HL-60/S4 treated with phorbol 12-myristate 13-acetate at 8.2 ng/mL for 4 days and 3 days (cell line): ENCODE data around the gene ARHGAP24.
"Not testable (repeated sequence)": the region's sequence is repeated elsewhere in the genome, so short reads cannot be mapped to it uniquely, and the experiment has no call there.

Source experiments
- in situ Hi-C: fragments of 300-500 bp; cut with MboI; formaldehyde crosslinking; loops from 2 replicates; pipeline ENCODE4 v1.15.0; 2022; ENCODE audit warnings: low sequenced_read_pairs

ARHGAP24 gene

DNA sequence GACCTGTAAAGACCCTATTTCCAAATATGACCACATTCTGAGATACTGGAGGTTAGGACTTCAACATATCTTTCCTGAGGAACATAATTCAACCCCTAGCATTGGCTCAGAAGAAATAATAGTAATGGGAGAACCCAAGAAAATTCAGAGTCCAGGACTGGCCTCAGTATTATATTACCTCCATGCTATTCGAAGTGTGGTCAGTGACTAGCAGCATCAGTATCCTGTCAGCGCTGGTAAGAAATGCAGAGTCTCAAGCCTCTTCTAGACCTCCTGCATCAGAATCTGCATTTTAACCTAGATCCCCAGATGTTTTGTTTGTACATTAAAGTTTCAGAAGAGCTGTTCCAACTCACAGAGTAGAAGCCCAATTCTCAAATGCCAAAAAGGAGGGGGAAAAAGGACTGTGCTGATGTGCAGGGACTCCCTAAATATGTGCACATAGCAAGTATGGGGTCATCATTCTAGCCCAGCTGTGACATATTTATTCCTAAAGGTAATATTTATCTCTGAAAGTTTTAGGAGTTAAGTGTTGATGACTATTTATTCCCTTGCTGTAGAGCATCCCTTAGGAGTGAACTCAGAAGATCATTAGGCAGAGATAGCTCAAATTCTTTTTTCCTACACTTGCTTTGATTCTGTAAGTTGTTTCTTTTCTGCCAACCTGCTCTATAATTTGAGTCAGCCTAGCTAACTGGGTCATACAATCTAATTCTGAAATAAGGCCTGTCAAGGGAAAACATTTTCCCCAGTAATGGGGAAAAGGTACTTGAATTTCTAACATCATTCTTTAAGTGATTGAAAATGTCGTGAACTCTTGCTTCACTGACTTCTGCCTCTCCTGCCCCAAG lies 361.9 kb downstream of the ARHGAP24 start:
- in situ Hi-C loops, result no loop called here

DNA sequence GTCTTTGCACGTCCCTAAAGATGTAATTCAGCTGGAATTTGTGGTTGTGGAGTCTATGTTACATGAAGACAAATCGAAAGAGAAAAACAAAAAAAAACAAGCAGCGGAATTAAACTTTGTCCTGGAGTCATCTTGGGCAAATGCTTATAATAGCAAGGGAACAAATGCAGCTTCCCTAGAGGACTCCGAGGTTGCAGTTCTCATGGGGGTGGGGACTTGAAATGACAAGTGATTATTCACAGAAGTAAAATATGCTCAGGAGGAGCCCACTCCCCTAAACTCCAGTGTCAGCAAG lies 362.4 kb downstream of the ARHGAP24 start:
- in situ Hi-C loops, result no loop called here

DNA sequence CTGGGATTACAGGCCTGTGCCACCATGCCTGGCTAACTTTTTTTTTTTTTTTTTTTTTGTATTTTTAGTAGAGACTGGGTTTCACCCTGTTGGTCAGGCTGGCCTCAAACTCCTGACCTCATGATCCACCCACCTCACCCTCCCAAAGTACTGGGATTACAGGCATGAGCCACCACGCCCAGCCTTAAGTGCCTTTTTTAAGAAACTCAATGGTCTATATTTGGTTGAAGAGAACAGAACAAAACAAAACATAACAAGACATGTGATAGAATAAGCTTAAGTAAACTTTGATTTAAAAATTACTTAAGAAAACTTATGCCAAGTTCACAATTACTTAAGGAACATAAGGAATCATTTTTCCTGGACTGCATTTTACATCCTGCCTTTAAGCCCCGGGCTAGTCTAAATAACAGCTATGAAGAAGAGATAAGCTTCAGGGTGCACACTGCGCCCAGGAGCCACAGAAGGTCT lies 365.1 kb downstream of the ARHGAP24 start:
- in situ Hi-C loops, result not testable (repeated sequence)

DNA sequence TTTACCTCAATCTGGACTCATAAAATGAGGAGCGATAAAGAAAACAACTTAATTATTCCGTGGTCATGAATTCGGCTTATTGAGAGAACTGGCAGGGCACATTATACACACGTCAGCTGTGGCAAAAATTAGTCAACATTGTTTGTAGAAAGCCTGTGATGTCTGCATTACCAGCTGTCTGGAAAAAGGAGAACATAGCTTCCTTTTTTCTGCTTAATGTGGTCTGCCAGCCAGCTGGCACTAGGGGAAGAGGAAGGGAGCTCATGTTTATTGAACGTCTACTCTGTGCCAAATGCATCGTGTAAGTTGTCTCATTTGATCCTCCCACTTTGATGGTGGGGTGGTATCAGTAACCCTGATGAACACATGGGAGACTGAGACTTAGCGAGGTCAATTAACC lies 367.6 kb downstream of the ARHGAP24 start:
- in situ Hi-C loops, result no loop called here

DNA sequence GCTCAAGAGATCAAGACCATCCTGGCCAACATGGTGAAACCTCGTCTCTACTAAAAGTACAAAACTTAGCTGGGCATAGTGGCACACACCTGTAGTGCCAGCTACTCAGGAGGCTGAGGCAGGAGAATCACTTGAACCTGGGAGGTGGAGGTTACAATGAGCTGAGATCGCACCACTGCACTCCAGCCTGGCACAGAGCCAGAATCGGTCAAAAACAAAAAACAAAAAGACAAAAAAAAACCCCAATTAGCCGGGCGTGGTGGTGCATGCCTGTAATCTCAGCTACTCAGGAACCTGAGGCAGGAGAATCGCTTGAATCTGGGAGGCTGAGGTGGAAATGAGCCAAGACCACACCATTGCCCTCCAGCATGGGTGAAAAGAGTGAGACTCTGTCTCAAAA lies 378.8 kb downstream of the ARHGAP24 start:
- in situ Hi-C loops, result not testable (repeated sequence)

DNA sequence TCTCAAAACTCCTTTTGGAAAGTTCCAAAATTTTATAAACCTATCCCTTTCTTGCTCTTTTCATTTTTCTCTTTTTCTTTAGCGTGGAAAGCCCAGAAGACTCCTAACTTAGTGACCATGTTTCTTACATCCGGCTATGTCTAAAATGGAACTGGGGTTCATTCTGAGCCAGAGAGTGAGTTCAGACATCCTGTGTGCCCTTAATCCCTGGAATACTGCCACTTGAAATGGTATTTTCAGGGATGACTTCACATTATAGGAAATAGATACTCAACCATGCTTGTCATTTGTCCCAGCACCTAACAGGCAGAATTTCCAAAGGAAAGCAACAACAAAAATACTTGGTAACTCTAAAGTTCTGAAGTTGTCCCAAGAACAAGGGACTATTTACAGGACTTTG lies 379.6 kb downstream of the ARHGAP24 start:
- in situ Hi-C loops, result no loop called here

DNA sequence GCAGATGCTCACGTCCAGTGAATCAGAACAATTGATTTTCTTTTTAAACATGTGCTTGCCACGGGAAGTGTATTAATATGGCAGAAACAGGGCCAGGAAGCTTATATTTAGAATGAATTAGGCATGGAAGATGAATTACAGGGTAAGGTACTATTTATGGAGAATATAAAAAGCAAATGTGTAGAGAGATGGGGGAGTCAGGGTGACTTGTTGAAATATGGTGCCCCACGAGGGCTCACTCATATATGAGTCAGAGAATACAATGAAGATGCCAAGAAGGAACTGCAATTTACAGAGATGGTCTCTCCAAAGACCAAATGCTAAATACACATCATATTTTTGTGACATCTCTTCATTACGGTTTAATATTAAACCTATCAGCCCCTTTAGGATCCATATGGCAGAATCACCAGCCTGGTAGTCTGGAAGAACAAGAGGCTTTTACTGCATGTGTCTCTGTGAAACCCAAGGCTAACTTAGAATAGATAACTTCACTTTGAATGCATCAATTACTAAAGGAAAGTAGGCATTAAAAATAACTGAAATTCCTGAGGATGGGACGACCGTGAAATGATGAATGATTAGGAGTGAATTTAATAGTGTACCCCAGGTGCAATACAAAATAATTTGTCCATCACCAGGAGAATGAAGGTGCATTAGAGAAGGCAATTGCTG lies 385.3 kb downstream of the ARHGAP24 start:
- in situ Hi-C loops, result no loop called here

DNA sequence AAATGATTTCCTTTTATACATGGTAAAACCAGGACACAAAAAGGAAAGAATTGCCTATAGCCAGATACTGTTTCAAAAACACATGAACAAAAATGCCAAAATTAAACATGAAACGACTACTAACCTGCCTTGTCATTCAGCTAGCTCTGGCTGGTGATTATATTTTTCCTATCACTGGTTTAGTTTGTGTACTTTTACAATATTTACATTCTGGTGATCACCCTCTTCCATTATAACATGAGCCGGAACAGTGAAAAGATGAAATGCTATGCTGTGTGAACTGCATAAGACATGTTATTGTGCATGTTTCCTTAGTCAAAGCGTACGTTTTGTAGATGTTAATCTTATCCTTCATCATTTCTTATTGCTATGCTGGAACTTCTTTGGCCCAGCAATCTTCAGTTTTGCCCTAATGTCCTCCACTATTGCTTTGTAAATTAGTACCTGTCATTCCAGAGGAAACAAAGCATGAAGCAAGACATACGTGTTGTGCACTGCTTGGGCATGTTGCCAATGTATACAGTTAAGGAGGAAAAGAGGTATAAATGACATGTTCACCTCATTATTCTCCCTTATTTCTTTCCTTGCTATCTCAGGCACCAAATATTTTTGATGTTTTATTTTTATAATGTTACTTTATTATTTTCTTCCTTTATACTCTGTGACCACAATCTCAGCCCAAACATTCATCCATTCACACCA lies 386.3 kb downstream of the ARHGAP24 start:
- in situ Hi-C loops, result no loop called here

DNA sequence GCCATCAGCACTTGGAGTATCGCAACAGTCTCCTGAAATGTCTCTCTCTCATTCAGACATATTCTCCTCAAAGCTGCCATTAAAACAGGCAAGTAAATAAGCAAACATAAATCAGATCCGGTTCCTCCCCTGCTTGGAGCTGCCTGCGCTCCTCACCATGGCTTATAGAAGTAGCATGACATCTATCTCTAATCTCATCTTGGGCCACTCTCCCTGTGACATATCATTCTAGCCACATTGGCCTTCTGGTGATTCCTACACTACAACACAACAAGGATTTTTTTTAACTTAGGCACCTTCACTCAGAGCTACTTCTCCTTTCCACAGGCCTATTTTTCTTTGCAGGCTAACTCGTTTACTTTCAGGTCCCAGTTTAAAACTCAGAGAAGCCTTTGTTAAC lies 387.9 kb downstream of the ARHGAP24 start:
- in situ Hi-C loops, result no loop called here

DNA sequence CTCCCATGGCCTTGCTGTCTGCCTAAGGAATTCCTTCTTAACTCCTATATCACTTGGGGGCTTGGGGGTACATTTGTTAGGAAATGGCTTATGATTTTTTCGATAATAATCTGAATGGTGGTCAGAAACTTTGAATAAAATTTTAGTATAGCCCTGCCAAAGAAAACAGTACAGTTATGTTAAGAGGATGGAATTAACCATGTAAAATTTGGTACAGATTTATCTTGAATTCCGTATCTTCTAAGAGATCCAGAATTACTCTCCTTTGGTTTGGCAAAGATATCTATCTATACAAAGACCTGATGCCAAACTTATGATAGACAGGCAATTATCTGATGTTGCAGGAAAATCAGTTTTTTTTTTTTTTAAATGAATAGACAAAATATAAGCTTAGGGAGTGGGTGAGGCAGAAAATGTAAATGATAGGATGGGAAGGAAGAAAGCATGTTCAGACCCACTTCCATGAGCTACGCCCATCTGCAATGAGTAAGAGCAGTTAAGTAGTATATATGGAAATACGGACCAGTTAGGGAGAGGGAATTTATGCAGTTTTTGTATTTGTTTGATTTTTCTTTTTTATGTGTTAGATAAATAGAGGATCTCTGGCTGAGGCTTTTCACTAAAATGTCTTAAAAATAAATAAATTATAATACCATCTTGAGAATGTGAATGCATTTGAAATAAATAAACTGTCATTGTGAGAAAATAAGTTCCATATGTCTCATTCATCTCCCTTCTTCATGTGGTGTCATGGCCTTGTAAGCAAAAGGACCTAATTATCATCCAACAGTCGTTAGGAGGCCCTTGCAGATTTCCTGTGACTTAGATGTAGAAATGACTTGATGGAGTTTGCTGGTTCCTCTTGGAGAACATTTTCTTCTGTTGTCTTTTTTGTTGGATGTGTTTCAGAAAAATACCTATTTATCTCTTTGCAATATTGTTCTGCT lies 389.6 kb downstream of the ARHGAP24 start:
- in situ Hi-C loops, result no loop called here

DNA sequence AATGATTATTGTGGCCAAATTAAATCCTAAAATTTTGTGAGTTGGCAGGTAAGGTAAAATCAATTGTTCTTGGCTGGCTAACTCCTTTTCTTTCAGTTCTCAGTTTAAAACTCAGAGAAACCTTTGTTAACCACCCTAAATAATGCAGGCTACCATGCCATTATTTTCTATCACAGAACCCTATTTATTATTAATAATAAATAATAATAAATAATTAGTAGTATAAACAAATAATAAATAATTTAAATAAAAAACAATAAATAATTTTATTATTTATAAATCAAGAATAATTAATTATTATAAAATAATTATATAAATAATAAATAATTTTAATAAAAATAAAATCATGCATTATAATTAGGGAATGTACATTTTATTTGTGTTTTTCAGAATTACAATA lies 390.3 kb downstream of the ARHGAP24 start:
- in situ Hi-C loops, result no loop called here

DNA sequence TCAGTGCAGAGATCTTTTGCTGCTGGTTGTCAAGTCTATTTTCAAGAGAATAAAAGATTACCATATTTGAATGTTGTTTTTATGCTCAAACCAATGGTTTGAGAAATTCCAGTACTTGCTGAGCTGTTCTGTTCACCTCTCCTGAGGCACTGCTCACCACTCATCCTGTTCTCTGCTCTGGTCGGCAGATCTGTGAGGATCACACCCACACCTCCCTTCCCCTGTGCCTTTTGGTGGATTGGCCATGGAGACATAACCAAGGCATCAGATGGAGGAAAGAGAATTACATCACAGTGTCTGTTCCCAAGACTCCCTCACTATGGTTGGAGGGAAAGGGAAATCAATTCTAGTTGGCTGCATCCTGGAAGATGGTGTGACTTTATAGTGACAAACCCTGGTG lies 391.6 kb downstream of the ARHGAP24 start:
- in situ Hi-C loops, result no loop called here

DNA sequence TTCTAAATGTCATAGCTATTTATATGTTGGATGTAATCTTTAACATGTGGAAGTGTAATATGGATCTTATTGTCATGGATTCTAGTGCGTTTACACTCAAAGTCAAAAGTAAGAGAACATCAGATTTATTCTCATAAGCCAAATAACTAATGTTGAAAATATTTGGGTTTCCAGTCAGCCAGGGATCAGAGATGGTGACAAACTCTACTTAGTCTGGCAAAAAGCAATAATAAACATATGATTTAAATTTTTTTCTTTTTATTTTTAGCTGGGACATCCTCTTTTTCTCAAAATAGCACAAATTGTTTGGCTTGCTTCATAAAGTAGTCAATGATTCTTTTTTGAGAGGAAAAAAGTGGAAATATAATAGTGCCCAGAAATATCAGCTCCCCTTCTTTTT lies 392.3 kb downstream of the ARHGAP24 start:
- in situ Hi-C loops, result no loop called here

DNA sequence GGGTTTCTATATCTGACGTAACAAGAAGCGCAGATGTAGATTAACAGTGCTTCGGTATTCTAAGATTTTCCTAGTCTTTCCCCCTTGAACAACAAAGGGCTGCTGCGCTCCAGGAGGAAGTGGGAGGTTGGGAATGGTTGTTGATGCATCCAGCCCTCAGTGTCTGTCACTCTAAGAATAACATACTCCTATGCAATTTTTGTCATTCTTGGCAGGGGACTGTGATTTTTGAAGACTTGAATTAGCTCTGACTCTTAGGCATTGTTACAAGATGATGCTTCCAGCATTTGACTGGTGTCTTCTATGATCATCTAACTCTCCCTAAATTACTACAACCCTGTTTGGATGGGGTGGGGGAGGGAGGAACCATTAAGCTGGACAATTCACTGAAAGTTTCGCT lies 394.2 kb downstream of the ARHGAP24 start:
- in situ Hi-C loops, result no loop called here

DNA sequence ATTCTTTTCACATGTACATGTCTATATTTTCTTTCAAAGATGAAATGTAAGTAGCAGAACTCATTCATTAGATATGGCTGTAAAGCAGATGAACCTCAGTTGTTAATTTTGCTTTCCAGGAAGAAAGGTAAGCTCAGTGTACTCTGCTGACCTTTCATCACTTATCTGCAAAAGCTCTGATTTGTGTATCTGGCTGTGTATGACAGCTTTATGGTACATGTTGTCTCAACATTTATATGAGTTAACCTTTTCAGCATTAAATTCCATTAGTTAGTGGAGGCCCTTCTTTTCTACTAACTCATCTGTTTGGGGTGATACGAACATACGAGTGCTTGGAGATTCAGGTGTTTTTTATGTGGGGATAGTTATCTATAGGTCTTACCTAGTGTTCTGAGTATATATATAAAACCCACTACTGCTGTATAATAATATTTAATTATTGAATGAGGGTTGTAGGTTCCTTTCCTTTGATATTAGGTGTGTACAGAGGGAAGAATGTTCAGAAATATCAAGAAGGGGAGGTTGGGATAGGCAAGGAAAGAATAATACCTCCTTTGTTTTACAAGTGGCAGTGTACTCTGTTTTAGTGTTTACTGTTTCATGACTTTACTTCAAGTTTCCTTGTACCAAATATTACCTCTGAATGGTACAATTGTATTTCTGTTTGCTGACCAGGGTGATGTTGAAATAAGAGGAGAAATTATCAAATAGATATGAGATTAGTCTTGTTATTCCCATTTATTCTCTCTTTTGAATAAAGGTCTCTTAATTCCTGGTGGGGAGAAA lies 395.5 kb downstream of the ARHGAP24 start:
- in situ Hi-C loops, result no loop called here

DNA sequence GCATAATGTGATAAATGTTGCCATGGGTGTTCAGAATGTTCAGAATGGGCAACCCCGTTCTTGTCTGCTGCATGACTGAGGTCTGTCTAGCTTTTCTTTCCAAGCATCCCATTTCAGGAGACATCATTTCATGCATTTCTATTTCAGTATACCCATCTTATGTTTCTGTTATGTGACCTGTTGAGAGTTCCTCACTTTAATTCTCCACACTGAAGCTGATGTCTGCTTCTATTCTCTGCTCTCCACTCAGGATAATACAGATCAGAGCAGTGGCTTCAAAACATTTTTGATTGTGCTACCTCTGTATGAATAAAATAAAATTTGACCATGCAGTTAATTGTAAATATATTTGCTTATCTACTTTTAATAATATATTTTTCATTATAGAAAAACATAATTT lies 398.6 kb downstream of the ARHGAP24 start:
- in situ Hi-C loops, result no loop called here

DNA sequence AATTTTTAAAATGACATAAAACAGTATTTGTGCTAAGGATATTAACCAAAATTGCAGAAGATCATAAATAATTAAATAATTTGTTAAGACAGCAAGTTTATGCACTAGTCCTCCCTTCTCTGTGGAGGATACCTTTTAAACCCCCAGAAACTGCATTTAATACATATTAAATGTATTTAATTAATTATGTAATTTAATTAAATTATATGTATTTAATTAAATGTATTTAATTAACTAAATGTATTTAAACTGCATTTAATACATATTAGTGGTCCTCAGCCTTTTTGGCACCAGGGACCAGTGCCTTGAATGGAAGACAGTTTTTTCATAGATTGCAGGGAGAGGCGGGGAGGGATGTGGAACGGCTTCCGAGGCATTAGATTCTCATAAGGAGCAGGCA lies 404.6 kb downstream of the ARHGAP24 start:
- in situ Hi-C loops, result no loop called here

DNA sequence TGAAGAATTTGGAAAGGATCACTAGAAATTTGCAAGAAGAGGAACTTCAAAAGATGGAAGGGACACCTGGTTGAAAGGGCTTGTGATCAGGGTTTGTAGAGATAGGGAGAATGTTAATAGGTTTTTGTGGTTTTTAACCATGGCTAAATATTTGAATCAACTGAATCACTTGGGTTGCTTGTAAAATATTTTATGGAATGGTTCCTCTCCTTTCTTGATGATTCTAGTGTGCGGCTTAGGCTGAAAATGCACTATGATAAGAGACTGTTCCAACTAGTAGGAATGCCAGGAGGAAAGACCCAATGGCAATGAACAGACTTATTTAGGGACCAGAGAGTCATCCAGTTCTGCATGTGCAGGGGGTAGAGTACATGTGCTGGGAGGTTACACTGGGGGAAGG lies 408.2 kb downstream of the ARHGAP24 start:
- in situ Hi-C loops, result no loop called here

DNA sequence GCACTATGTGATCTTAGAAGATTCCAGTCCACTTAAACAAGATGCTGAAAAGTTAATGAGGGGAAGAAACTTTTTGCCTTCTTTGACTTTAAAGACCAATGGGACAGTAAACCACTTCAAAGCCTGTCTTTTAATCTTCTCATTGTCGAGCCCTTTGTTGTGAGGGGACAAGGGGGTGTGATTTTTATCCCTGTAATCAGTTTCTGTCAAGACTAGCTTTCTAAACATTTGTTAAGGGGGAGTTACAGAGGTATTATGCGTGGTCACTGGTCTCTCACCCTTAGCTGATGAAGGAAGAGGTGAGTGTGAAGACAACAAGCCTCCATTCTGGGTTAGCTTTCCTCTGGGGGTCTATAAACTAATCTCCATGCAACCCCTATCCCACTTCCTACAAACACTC lies 409.3 kb downstream of the ARHGAP24 start:
- in situ Hi-C loops, result no loop called here

DNA sequence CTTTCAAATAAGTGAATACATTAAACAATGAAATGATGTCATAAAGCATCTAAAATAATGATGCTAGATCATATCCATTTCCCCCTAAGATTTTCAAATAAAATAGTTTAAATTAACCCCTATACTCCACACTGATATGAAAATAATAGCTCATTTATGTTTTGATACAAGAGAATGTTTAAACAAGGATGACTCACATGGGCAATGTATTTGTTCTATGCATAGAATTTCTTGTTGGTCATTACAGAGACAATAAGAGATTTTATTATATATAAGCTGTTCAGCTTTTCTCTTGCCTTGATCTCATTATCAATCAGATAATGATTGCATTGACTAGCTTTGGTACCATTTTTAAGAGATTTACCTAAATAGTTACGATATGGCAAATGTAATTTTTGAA lies 411.7 kb downstream of the ARHGAP24 start:
- in situ Hi-C loops, result no loop called here
